OCI-LY1 (cell line): ENCODE results near the gene CDC14B.

Source experiments
- H2AFZ ChIP-seq: fragments of 200-600 bp; sonication (generic), shearing (Covaris generic); 2 replicates; pipeline ENCODE4 v1.6.0; 2014; ENCODE audit warnings: antibody characterized with exemption, mild to moderate bottlenecking, low read length
- H3F3A ChIP-seq: fragments of 200-600 bp; sonication (generic), shearing (Covaris generic); 2 replicates; pipeline ENCODE4 v1.6.0; 2014; ENCODE audit warnings: mild to moderate bottlenecking, antibody characterized with exemption, low read length, moderate library complexity; ENCODE audit not compliant: insufficient read depth
- H3K27ac ChIP-seq: fragments of 200-600 bp; sonication (generic); 2 replicates; pipeline ENCODE4 v1.5.1; 2014; ENCODE audit warnings: low read length, mixed run types, mild to moderate bottlenecking, low read depth; ENCODE audit not compliant: poor library complexity, severe bottlenecking
- H3K27me3 ChIP-seq: fragments of 200-600 bp; sonication (generic); 2 replicates; pipeline ENCODE4 v1.6.0; 2014; ENCODE audit warnings: antibody characterized with exemption, mild to moderate bottlenecking, low read length, moderate library complexity; ENCODE audit not compliant: insufficient read depth
- H3K36me3 ChIP-seq: fragments of 200-600 bp; sonication (generic); 2 replicates; pipeline ENCODE4 v1.6.1; 2014; ENCODE audit warnings: mild to moderate bottlenecking, antibody characterized with exemption, low read length, moderate library complexity, mixed read lengths; ENCODE audit not compliant: insufficient read depth
- H3K4me1 ChIP-seq: fragments of 200-600 bp; sonication (generic); 2 replicates; pipeline ENCODE4 v1.5.1; 2014; ENCODE audit warnings: mild to moderate bottlenecking, low read length, moderate library complexity; ENCODE audit not compliant: insufficient read depth, severe bottlenecking
- H3K4me2 ChIP-seq: fragments of 200-600 bp; sonication (generic), shearing (Covaris generic); 2 replicates; pipeline ENCODE4 v1.6.1; 2014; ENCODE audit warnings: low read length
- H3K4me3 ChIP-seq: fragments of 200-600 bp; sonication (generic); 2 replicates; pipeline ENCODE4 v1.5.1; 2014; ENCODE audit warnings: low read length, low read depth, mild to moderate bottlenecking, mixed read lengths; ENCODE audit not compliant: poor library complexity, severe bottlenecking
- H3K79me2 ChIP-seq: fragments of 200-600 bp; shearing (Covaris generic); 2 replicates; pipeline ENCODE4 v1.6.1; 2016; ENCODE audit warnings: mixed run types, low read length, mixed read lengths; ENCODE audit not compliant: insufficient read depth
- H3K9ac ChIP-seq: fragments of 200-600 bp; sonication (generic), shearing (Covaris generic); 2 replicates; pipeline ENCODE4 v1.6.1; 2014; ENCODE audit warnings: mild to moderate bottlenecking, low read length, mixed read lengths
- H3K9me2 ChIP-seq: fragments of 200-600 bp; sonication (generic), shearing (Covaris generic); 2 replicates; pipeline ENCODE4 v1.6.1; 2014; ENCODE audit warnings: low read depth, mild to moderate bottlenecking, low read length, mixed read lengths
- H3K9me3 ChIP-seq: fragments of 200-600 bp; shearing (Covaris generic); 2 replicates; pipeline ENCODE4 v1.6.1; 2014; ENCODE audit warnings: low read length, mixed read lengths
- H4K20me1 ChIP-seq: fragments of 200-600 bp; sonication (generic), shearing (Covaris generic); 2 replicates; pipeline ENCODE4 v1.6.0; 2016; ENCODE audit warnings: mild to moderate bottlenecking, low read length; ENCODE audit not compliant: insufficient read depth
- CTCF ChIP-seq: fragments of 200-600 bp; sonication (generic), shearing (Covaris generic); IDR thresholded peaks from 2 replicates; pipeline ENCODE4 v1.5.1; 2017; ENCODE audit warnings: mild to moderate bottlenecking, antibody characterized with exemption, low read length, moderate library complexity, mixed read lengths
- EZH2 ChIP-seq: fragments of 200-600 bp; sonication (generic), shearing (Covaris generic); IDR thresholded peaks from 2 replicates; pipeline ENCODE4 v1.8.0; 2017; ENCODE audit warnings: borderline replicate concordance, mixed run types, mild to moderate bottlenecking, antibody characterized with exemption, low read length, moderate library complexity, mixed read lengths

The CDC14B gene

GRCh38 chr9:96564217-96564616, 55.4 kb downstream of the CDC14B start:
- H3K4me2 ChIP-seq: no peak overlapping the region
- no peaks in the 10 kb centered on the region for H3K27me3 ChIP-seq
- H3K9ac ChIP-seq: no peak overlapping the region
- peaks cover 13% of the 10 kb centered on the region for H3K4me1 ChIP-seq
- H3F3A ChIP-seq: no peaks in the 10 kb centered on the region
- H3K9me3 ChIP-seq: no peaks in the 10 kb centered on the region
- H3K4me3 ChIP-seq: no peak overlapping the region
- no peaks in the 10 kb centered on the region for H3K79me2 ChIP-seq
- H3K9me2 ChIP-seq: no peaks in the 10 kb centered on the region
- TF ChIP-seq CTCF (no peak), EZH2 (no peak)
- H4K20me1 ChIP-seq: no peaks in the 10 kb centered on the region
- H3K27ac ChIP-seq: no peak overlapping the region
- H2AFZ ChIP-seq: no peak overlapping the region
- no peaks in the 10 kb centered on the region for H3K36me3 ChIP-seq

- TF ChIP-seq EZH2: no peak
- no peak for TF ChIP-seq CTCF
- Histone ChIP-seq H3K4me2 (no peak overlapping the region), H3K4me1 (no peaks in the 10 kb centered on the region), H3K9ac (no peak overlapping the region), H3K36me3 (no peaks in the 10 kb centered on the region), H3K79me2 (no peaks in the 10 kb centered on the region), H2AFZ (no peak overlapping the region), H3K27ac (no peak overlapping the region), H3F3A (no peaks in the 10 kb centered on the region), H4K20me1 (no peaks in the 10 kb centered on the region), H3K9me2 (no peaks in the 10 kb centered on the region), H3K27me3 (no peaks in the 10 kb centered on the region), H3K4me3 (no peak overlapping the region), H3K9me3 (no peaks in the 10 kb centered on the region)
These were observed 60.2 kb downstream of the CDC14B start for GRCh38 chr9:96559339-96559943.

GRCh38 chr9:96557921-96558320, 61.7 kb downstream of the CDC14B start:
- Histone ChIP-seq H3K27ac (no peak overlapping the region), H3K4me3 (no peak overlapping the region), H3K79me2 (no peaks in the 10 kb centered on the region), H3K36me3 (no peaks in the 10 kb centered on the region), H3K4me2 (no peak overlapping the region), H3K9me2 (no peaks in the 10 kb centered on the region), H3F3A (no peaks in the 10 kb centered on the region), H3K9ac (no peak overlapping the region), H3K4me1 (no peaks in the 10 kb centered on the region), H3K27me3 (no peaks in the 10 kb centered on the region), H4K20me1 (no peaks in the 10 kb centered on the region), H3K9me3 (no peaks in the 10 kb centered on the region), H2AFZ (no peak overlapping the region)
- TF ChIP-seq CTCF (no peak), EZH2 (no peak)
